HG02623 (cell line): Measurements from ENCODE around the gene TMEM101.
"Not testable (repeated sequence)": the region's sequence is repeated elsewhere in the genome, so short reads cannot be mapped to it uniquely, and the experiment has no call there.

Experiments used
- ATAC-seq: cut with Tn5 transposase; IDR thresholded peaks from one replicate; pipeline ENCODE4 v1.9.1; 2021; ENCODE audit warnings: moderate library complexity; ENCODE audit not compliant: unreplicated experiment

The TMEM101 gene

DNA sequence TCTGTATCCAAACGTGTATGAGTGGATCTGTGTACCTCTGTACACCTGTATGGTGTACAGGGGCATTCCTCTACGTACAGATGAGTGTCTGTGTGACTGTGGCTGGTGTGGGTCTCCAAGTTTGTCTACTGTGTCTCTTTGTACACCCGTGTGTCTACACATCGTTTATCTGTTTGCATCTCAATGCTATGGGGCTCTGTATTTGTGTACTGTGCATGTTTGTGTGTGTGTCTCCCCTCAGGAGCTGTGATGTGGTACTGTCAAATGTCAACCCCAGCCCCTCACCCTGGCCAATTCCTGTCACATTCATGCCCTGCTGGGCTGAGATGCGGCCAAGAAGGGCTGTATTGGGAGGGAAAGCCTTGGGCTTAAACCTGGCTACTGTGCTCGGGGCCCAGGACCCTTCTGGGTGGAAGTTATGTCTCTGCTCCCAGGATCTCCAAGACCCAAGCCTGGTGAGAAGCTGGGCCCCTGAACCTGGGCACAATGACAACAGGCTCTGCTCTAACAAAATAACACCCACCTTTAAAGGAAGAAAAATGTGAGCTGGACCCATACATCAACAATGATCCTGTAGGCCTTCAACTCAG, 13.8 kb downstream of the TMEM101 start:
- no peak for ATAC-seq

DNA sequence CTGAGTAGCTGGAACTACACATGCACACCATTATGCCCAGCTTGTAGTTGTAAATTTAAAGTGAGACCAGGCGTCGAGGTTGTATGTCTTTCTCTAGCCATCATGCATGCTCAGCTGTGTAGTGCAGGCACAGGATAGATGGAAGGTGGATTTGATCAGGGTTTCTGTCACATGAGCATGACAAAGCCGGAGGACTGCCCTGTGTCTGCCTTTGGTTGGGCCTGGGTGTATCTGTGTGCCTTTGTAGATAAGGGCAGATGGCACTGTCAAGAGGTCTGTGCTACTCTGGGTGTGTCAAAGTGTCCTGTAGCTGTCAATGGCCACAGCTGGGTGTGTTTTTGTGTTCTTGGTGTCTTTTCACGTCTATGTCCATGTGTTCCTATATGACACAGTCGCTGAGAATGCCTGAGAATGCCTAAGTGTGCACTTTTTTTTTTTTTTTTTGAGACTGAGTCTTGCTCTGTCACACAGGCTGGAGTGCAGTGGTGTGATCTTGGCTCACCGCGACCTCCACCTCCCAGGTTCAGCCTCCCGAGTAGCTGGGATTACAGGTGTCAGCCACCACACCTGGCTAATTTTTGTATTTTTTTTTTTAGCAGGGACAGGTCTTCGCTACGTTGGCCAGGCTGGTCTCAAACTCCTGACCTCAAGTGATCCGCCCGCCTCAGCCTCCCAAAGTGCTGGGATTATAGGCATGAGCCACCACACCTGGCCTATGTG, 14.5 kb downstream of the TMEM101 start:
- no peak for ATAC-seq

DNA sequence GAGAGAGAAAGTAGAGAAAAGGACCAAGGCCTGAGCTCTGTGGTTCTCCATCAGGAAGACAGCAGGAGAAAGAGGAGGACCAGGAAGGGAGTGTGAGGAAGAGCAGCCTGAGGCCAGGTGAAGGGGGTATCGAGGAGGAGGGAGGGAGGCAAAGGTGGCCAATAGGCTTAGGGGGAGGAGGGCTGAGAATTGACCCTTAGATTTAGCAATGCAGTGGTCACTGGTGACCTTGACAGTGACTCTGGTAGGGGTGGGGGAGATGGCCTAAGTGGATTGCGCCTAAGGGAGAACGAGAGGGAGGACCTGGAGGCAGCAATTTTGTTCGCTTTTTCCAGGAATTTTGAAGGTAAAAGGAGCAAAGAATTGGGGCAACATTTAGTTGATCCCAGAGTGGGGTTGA, 15.7 kb downstream of the TMEM101 start:
- ATAC-seq = no peak

DNA sequence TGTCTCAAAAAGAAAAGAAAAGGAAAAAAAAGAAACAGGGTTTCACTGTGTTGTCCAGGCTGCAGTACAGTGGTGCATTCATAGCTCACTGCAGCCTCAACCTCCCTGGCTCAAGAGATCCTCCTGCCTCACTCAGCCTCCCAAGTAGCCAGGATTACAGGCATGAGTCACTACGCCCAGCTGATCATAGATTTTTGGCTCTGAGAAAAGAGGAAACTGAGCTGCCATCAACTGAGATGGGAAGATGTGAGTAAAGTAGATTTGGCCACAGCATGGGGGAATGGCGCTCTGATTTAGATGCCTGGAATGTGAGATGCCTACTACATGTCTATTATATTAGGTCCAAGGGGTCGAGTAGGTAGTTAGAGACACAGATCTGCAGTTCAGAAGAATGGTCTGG, 16.2 kb downstream of the TMEM101 start:
- no peak for ATAC-seq

DNA sequence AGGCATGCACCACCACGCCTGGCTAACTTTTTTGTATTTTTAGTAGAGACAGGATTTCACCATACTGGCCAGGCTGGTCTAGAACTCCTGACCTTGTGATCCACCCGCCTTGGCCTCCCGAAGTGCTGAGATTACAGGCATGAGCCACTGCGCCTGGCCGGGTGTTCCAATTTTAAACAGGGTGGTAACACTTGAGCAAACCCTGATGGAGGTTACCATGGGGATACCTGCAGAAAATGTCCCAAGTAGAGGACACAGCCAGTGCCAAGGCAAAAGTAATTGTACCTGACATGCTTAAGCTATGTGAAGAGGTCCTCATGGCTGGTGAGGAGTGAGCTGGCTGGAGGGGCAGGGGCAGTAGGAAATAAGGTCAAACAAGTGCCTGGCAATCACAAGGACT, 17.6 kb downstream of the TMEM101 start:
- ATAC-seq = not testable (repeated sequence)

DNA sequence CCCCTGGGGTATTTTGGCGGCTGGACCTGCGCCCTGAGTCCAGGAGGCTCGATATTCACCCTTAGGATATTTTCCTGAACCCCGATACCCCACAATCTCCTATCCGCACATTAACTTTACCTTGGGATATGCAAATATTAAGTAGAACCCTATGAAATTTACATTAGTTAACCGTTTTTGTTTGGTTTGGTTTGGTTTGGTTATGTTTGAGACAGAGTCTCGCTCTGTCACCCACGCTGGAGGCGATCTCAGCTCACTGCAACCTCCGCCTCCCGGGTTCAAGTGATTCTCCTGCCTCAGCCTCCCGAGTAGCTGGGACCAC, 19.7 kb downstream of the TMEM101 start:
- no peak for ATAC-seq

DNA sequence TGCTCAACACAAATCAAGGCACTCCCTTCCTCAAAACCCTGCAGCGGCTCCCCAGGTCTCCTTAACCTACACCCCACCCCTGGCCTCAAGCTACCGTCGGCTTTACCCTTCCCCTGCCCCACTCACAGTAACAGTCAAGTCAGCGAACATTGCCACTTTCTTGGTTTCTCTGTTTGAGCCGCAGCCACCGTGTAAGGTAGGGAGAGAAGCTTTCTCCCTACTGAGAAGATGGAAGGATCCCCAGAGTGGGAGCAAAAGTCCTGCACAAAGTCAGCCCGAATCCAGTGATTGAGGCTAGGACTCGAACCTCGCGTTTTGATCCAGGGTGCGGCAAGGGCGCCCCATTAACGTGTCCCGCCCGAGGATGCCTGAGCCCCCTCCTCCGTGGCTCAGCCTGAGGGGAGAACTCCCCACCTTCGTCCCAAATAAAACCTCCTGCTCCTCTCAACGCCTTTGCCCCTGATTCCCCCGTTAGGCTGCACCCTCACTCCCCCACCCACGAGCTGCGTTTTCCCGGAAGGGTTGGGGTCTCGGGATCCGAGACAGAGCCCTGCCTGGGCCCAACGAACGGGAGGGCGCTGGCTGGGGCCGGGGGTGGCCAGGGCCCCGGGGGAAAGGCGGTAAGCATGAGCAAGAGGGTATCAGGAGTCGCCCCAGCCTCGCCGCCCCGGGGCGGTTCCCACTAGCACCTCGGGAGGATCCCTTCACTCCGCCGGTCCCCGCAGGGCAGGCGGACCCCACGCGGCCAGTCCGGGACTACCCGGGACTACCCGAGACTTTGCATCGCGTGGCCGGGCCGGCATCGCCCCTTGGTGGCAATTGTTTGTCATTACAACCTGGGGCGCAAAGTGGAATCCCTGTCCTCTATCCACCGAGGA, 20.3 kb downstream of the TMEM101 start:
- ATAC-seq = no peak

DNA sequence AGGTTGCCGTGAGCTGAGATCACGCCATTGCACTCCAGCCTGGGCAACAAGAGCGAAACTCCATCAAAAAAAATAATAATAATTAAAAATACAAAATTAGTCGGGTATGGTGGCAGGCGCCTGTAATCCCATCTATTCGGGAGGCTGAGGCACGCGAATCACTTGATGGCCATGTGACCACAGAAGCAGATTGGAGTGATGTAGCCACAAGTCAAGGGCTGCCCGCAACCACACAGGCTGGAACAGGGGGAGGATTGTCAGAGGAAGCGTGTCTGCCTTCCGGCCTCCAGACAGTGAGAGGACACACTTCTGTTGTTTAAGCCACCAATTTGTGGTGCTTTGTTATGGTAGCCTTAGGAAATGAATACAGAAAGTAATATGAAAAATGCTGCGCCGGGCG, 22.1 kb downstream of the TMEM101 start:
- no peak for ATAC-seq

DNA sequence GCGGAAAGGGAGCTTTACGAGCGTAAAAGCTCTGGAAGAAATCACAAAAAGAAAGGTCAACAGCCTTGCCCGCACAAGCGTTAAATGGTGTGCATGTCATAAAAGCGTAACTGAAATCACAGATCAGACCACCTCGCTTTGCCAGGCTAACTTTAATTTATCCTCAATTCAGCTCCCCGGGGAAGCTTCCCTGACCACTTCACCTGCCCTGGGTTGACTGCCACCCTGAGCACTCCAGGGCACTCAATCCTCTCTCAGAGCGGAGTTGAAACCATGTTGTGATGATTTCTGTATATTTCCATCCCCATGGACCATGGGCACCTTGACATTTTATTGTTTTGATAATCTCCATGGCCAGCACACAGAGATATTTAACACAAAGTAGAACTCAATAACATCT, 26.5 kb downstream of the TMEM101 start:
- ATAC-seq = no peak

DNA sequence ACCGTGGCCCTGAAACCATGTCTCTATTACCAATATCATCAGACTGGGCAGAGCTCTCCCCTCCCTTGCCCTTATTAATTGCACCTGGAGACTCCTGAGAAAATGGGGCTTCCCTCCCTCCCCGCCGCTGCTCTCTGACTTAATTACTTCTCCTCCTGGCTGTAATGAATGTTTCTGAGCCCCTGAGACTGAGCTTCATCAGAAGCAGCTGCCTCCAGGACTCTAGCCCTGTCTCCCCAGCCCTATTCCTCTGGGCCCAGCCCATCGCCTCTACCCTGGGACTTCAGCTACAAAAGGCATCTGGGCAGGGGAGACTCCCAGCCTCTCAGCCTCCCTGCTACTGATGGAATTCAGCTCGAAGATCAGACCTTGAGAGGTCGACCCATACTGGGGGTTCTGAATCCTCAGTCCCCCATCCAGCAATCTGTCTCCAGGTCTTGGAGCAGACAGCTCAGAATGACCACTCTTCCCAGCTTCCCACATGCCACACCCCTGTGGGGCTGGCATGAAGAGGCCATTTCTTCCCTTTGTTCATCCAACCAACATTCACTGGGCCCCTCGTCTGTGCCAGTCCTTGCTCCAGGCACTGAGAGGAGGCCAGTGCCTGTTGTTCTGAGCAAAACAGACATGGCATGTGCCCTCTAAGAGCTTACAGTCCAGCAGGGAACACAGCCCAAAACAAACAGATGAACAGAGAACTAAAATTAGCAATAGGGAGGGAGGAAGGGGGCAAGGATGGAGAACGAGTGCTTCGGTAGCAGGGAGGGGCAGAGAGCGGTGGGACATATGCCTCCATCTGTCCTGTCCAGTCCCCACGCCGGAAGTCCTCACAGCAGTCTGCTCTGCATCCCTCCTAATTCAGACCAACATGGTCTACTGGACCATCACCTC, 27.4 kb downstream of the TMEM101 start:
- no peak for ATAC-seq

DNA sequence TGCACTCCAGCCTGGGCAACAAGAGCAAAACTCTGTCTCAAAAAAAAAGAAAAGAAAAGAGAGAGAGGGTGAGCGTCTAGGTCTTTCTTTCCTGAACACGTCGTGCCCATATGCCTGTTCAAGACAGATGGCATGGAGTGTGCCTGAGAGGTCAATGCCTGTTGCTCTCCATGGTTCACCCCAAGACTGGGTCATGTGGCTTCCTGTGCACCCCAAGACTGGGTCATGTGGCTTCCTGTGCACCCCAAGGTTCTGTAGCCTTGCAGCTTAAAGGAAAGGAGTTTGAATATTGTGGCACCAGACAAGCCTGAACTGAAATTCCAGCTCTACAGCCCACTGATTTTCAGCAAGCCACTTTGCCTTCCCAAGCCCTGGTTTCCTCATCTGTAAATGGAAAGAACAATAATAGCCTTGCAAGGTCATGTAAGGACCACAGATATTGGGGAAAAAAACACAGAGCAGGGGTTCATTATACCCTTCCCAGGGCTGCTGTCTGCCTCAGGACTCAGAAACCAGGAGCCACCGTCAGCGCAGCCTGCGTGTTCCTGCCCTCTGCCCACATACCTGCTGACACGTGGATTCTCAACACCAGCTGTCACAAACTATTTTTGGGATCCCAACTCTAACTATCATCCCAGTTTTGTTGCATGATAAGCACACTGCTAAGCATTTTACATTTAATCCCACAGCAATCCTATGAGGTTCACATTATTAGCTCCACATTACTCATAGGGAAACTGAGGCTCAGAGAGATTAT, 28.4 kb downstream of the TMEM101 start:
- no peak for ATAC-seq

DNA sequence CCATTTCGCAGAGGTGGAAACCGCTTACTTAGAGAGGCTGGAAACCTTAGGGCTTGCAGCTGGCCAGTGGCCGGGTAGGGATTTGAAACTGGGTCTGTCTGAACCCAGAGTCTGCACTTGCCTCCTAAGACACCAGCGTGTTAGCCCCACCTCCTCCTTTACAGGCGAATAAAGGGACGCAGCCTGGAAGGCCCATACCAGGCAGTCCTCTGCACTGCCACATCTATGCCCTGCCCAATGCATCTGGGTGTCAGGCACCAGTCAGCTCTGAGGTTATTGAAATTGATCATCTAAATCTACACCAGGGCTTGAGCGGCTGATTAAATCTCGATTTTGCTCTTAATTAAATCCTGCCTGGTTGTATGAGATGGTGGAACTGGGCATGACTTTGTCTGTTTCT, 30.2 kb downstream of the TMEM101 start:
- no peak for ATAC-seq

DNA sequence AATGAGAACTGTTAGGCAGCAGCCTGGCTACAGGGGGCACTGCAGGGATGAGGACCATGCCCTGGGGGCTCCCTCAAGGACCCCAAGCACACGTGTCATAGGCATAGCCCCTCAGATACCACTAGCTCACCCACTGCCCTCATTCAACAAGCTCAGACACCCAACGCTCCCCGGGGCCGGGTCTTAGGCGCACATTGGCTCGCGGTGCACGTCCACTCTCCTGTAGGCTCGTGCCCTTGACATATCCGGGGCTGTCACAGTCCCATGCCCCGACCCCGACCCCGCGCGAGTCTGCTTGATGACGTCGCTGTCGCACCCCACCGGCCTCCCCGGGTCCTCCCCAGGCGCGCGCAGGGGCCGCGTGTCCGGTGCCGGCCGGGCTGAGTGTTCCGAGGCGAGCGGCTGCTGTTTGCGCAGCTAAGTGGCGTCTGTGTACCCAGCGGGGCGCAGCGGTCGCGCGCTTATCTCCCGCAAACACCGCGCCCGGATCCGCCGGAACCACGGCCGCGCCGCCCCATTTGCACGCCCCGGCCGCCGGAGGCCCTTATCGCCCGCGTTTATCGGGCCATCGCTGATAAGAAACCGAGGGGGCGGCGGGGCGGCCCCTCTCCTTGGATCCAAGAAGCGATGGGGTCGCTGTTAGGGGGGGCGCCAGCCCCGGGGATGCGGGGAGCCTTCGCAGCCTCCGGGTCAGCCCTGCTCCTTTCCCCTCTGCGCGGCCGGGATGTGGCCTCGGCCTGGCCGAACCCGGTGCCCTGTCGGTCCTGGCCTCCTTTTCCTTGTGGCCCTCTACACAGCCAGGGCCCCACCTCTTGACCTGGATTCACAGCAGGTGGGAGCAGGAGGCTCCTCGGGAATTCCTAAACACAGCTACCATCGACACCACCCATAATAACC, 31.0 kb downstream of the TMEM101 start:
- no peak for ATAC-seq

DNA sequence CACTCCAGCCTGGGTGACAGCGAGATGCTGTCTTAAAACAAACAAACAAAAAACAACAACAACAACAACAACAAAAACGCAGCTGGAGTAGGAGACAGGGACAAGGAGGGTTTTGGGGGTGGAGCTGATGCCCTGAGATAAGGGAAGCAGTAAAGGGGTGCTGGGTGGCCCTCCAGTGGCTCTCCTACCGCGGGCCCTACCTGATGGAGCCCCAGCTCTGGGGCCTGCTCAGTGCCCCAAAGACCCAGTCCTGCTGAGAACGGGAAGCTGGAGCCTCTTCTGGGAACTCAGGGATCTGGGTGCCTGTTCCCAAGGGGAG, 31.6 kb downstream of the TMEM101 start:
- no peak for ATAC-seq

DNA sequence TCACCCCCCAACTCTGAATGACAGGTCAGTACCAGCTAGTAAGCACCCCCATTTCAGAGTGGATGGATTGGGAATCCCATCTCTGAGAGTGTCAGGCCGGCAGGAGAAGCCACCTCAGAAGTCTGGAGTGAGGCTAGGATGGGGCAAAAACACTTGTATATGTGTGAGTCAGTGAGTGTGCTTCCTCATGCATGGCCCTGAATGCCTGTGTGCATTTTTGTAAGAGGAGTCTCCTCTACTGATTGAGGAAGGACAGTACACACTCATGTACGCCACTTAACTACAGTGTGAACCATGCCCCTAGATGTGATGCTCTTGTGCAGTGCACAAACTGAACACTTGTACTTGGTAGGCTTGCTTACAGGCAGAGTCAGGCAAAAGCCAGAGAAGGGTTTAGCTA, 32.6 kb downstream of the TMEM101 start:
- no peak for ATAC-seq

DNA sequence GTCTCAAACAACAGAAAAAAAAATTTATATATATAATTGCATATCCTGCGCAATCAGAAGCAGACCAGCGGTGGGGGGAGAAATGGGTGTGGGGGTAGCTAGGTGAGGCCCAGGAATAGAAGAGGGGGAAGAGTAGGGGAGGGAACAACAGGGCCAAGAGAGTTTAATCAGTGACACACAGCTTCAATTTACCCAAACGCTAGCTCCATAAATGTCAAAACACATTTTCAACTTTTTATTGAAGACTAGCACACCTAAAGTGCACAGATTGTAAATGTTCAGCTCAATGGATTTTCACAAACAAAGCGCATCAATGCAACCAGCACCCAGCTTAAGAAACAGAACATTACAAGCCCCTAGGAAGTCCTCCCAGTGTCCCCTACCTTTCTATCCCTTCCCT, 35.1 kb downstream of the TMEM101 start:
- no peak for ATAC-seq

DNA sequence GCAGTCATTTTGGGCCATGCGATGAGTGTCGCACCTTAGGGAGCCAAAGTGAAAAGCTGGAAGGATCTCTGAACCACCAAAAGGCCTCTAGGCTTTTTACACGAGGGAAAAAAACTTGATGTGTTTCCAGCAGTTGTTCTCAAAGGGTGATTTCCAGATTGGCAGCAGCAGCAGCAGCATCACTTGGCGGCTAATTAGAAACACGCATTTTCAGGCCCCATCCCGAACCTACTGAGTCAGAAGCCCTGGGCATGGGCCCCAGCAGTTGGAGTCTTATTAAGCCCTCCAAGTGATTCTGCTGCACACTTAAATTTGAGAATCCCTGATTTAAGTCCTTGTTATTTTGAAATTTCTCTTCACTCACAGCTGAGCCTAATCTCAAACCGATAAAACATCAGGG, 35.8 kb downstream of the TMEM101 start:
- ATAC-seq = no peak

DNA sequence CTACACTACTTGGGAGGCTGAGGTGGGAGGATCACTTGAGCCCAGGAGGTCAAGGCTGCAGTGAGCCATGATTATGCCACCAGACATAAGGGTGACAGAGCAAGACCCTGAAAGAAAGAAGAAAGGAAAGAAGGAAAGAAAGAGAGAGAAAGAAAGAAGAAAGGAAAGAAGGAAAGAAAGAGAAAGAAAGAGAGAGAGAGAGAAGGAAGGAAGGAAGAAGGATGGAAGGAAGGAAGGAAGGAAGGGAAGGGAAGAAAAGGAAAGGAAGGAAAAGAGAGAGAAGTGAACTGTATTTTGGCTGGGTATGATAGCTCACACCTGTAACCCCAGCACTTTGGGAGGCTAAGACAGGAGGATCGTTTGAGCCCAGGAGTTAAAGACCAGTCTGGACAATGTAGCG, 36.7 kb downstream of the TMEM101 start:
- ATAC-seq = no peak

DNA sequence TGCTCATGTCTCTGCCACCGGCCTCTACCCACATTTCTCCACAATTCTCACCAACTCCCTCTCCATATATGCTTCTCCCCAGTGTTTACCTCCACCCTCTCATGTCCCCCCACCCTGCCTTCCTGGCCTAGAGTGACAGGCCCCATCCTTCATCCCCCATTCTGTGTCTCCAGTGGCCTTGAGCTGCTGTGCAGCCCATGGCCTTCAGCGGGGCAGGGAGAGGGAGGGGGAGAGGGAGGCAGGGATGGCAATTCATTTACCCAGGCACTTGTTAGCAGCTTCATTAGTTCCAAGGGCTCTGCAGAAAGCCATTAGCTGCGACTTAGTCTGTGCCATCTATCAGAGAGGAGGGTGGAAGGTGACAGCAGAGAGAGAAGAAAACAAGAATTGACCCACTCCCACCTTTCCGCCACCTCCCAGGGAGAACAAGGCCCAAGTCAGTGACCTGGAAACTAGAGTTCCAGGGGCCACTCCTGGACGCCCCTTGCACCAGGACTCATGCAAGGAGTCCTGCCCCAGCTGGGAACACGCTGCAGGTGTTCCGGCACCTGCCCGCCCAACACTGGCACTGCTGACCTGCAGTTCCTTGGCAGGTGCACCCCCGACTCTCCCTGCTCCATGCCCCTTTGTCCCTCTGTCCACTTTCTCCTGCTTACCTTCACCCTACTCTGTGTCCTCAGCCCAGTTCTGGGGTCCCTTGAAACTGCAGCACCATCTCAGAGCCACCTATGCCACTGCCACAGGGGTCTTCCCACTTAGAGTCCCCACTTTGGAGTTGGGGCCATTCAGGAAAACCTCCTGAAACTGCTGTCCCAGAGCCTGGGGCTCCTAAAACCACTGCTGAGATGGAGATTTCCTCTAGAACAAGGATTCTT, 37.6 kb downstream of the TMEM101 start:
- no peak for ATAC-seq
